ENCODE results near the gene ZNF653. TPM values are rescaled to one million over a fixed set of nuclear protein-coding genes. Genes with fewer than 3 reads are reported as not detected.
"Not testable (repeated sequence)": the region's sequence is repeated elsewhere in the genome, so short reads cannot be mapped to it uniquely, and the experiment has no call there.

Gene ZNF653
- total RNA-seq, 4 donors from 2014 or later: 8.6 to 33.7 (median 23.3) TPM

GRCh38 chr19:11473725-11474124 is 31.9 kb downstream of the ZNF653 start:
- no peak overlapping the region for H3K27ac ChIP-seq
- no peaks in the 10 kb centered on the region for H3K27me3 ChIP-seq
- no peaks in the 10 kb centered on the region for H3K4me1 ChIP-seq
- no peak for DNase-seq
- H3K36me3 ChIP-seq: no peaks in the 10 kb centered on the region
- H3K9me3 ChIP-seq: no peaks in the 10 kb centered on the region
- no peak overlapping the region for H3K4me3 ChIP-seq
- TF ChIP-seq CTCF (IDR thresholded peaks at IDR 0.05) (no peak), POLR2A (IDR thresholded peaks at IDR 0.05) (no peak)

GRCh38 chr19:11468266-11468845 is 37.3 kb downstream of the ZNF653 start:
- not testable (repeated sequence) for H3K27ac ChIP-seq, H3K36me3 ChIP-seq

GRCh38 chr19:11465600-11465999 is 40.0 kb downstream of the ZNF653 start:
- Histone ChIP-seq H3K9me3 (no peaks in the 10 kb centered on the region), H3K27me3 (no peaks in the 10 kb centered on the region), H3K4me1 (no peaks in the 10 kb centered on the region), H3K27ac (no peak overlapping the region), H3K4me3 (no peak overlapping the region), H3K36me3 (no peaks in the 10 kb centered on the region)
- TF ChIP-seq POLR2A (IDR thresholded peaks at IDR 0.05) (no peak), CTCF (IDR thresholded peaks at IDR 0.05) (no peak)
- no peak for DNase-seq

More at GRCh38 chr19:11468266-11468845, 37.3 kb downstream of the ZNF653 start:
- H3K4me1 ChIP-seq, H3K4me3 ChIP-seq, DNase-seq, H3K27me3 ChIP-seq, H3K9me3 ChIP-seq: not testable (repeated sequence)

GRCh38 chr19:11464333-11465265 is 41.0 kb downstream of the ZNF653 start:
- Histone ChIP-seq H3K9me3 (no peaks in the 10 kb centered on the region), H3K4me3 (no peak overlapping the region), H3K36me3 (no peaks in the 10 kb centered on the region), H3K4me1 (no peaks in the 10 kb centered on the region), H3K27me3 (no peaks in the 10 kb centered on the region), H3K27ac (no peak overlapping the region)
- DNase-seq: no peak
- TF ChIP-seq CTCF (IDR thresholded peaks at IDR 0.05) (no peak), POLR2A (IDR thresholded peaks at IDR 0.05) (no peak)

GRCh38 chr19:11463391-11463790 is 42.2 kb downstream of the ZNF653 start:
- Histone ChIP-seq H3K9me3 (no peaks in the 10 kb centered on the region), H3K4me3 (no peak overlapping the region), H3K27me3 (no peaks in the 10 kb centered on the region), H3K27ac (no peak overlapping the region), H3K36me3 (no peaks in the 10 kb centered on the region), H3K4me1 (no peaks in the 10 kb centered on the region)
- TF ChIP-seq CTCF (IDR thresholded peaks at IDR 0.05) (no peak), POLR2A (IDR thresholded peaks at IDR 0.05) (no peak)
- no peak for DNase-seq

GRCh38 chr19:11461453-11461852 is 44.2 kb downstream of the ZNF653 start:
- no peaks in the 10 kb centered on the region for H3K36me3 ChIP-seq
- no peak for TF ChIP-seq CTCF (IDR thresholded peaks at IDR 0.05)
- TF ChIP-seq POLR2A (IDR thresholded peaks at IDR 0.05): no peak
- H3K27ac ChIP-seq: no peak overlapping the region
- H3K4me1 ChIP-seq: no peaks in the 10 kb centered on the region
- DNase-seq: no peak
- no peak overlapping the region for H3K4me3 ChIP-seq
- no peaks in the 10 kb centered on the region for H3K9me3 ChIP-seq
- no peaks in the 10 kb centered on the region for H3K27me3 ChIP-seq

All from Peyer's patch (tissue), 4 donors.